HepG2 (cell line): Measurements from ENCODE around the gene MST1. TPM values are rescaled to one million over a fixed set of nuclear protein-coding genes. Genes with fewer than 3 reads are reported as not detected.
A peak's percentile ranks its signal among the peaks of the same experiment; 100 is the strongest.

Experiments
- AKAP8 ChIP-seq: sonication (generic); formaldehyde crosslinking; IDR thresholded peaks from 2 replicates; pipeline ENCODE4 v1.5.1; 2020; ENCODE audit warnings: mild to moderate bottlenecking, missing genetic modification reagents
- CCDC6 ChIP-seq: sonication (generic); formaldehyde crosslinking; IDR thresholded peaks from 2 replicates; pipeline ENCODE4 v1.8.1; 2022; ENCODE audit warnings: mild to moderate bottlenecking, missing genetic modification reagents, moderate library complexity
- CEBPG ChIP-seq: IDR thresholded peaks from 2 replicates; pipeline ENCODE4 v1.6.1; 2016
- ELF4 ChIP-seq: sonication (generic); formaldehyde crosslinking; IDR thresholded peaks from 2 replicates; pipeline ENCODE4 v1.5.0; 2020; ENCODE audit warnings: missing genetic modification reagents, mild to moderate bottlenecking, moderate library complexity, borderline replicate concordance
- KLF6 ChIP-seq: IDR thresholded peaks from 2 replicates; pipeline ENCODE4 v1.8.0; 2016; ENCODE audit warnings: missing biosample characterization, missing genetic modification reagents
- KMT2B ChIP-seq: IDR thresholded peaks from 2 replicates; pipeline ENCODE4 v1.6.1; 2016; ENCODE audit warnings: missing genetic modification reagents, missing compliant biosample characterization
- MXD3 ChIP-seq: IDR thresholded peaks from 2 replicates; pipeline ENCODE4 v1.6.1; 2016; ENCODE audit warnings: mild to moderate bottlenecking, missing biosample characterization, missing genetic modification reagents
- MYC ChIP-seq: sonication (generic); formaldehyde crosslinking; IDR thresholded peaks from 2 replicates; pipeline ENCODE4 v1.9.0; 2021; ENCODE audit warnings: missing genetic modification reagents, borderline replicate concordance
- PAF1 ChIP-seq: IDR thresholded peaks from 2 replicates; pipeline ENCODE4 v1.6.1; 2016; ENCODE audit warnings: missing genetic modification reagents, missing compliant biosample characterization
- PATZ1 ChIP-seq: sonication (generic); formaldehyde crosslinking; IDR thresholded peaks from 2 replicates; pipeline ENCODE4 v1.4.0; 2020; ENCODE audit warnings: missing genetic modification reagents
- PHF20 ChIP-seq: sonication (generic); formaldehyde crosslinking; IDR thresholded peaks from 2 replicates; pipeline ENCODE4 v1.5.0; 2020; ENCODE audit warnings: mild to moderate bottlenecking, missing genetic modification reagents
- RNF219 ChIP-seq: sonication (generic); formaldehyde crosslinking; IDR thresholded peaks from 2 replicates; pipeline ENCODE4 v1.5.0; 2020; ENCODE audit warnings: mild to moderate bottlenecking, missing genetic modification reagents
- SATB2 ChIP-seq: sonication (generic); formaldehyde crosslinking; IDR thresholded peaks from 2 replicates; pipeline ENCODE4 v1.5.0; 2020; ENCODE audit warnings: missing genetic modification reagents
- SIN3A ChIP-seq: IDR thresholded peaks from 2 replicates; pipeline ENCODE4 v1.6.1; 2011; ENCODE audit warnings: low read depth, mild to moderate bottlenecking, control low read depth, low read length, borderline replicate concordance
- YEATS4 ChIP-seq: sonication (generic); formaldehyde crosslinking; IDR thresholded peaks from 2 replicates; pipeline ENCODE4 v1.4.0; 2020; ENCODE audit warnings: missing genetic modification reagents, borderline replicate concordance
- ZMYM4 ChIP-seq: sonication (generic); formaldehyde crosslinking; IDR thresholded peaks from 2 replicates; pipeline ENCODE4 v1.8.1; 2023; ENCODE audit warnings: mild to moderate bottlenecking, missing genetic modification reagents
- ZNF142 ChIP-seq: sonication (generic); formaldehyde crosslinking; IDR thresholded peaks from 2 replicates; pipeline ENCODE4 v1.4.0; 2020; ENCODE audit warnings: missing genetic modification reagents
- ZNF430 ChIP-seq: sonication (generic); formaldehyde crosslinking; IDR thresholded peaks from 2 replicates; pipeline ENCODE4 v1.9.0; 2021; ENCODE audit warnings: mild to moderate bottlenecking, missing genetic modification reagents
- polyA plus RNA-seq, 8 experiments: library from polyadenylated mRNA; depleted of rRNA in 3 of 8; stranded (reverse) in 7 of 8; unstranded in 1 of 8; fragments of >200 nt; fragmentation: Illumina TruSeq in 4 of 8; extraction: Trizol in 4 of 8; gene quantifications; 2 replicates each; pipeline versions ENCODE4 v1.2.1 to v1.2.3, GENCODE V29; 2011 to 2016; ENCODE audit warnings: low read depth in 4 of 8, missing spikeins in 1 of 8, mixed read lengths in 1 of 8; ENCODE audit not compliant: insufficient read depth in 1 of 8
- total RNA-seq, 5 experiments: library from RNA; depleted of rRNA; stranded (reverse); fragments of >200 nt; fragmentation: Illumina TruSeq; extraction: Trizol; gene quantifications; 2 replicates each; pipeline ENCODE4 v1.2.3, GENCODE V29; 2016; ENCODE audit warnings: low read depth in 1 of 5

MST1 gene
- total and polyA plus RNA-seq, 2 of the 13 experiments (the other 11 are each of a cell fraction or from before 2014, with no cell fraction given): 189 to 452 TPM

- TF ChIP-seq ZMYM4 (CRISPR knock-in tag) (0 out of 2 replicates have a peak, but pooled peaks have one; percentile 42), PATZ1 (CRISPR knock-in tag) (peak; percentile 49; the same call in 1 of the 2 replicates), CCDC6 (CRISPR knock-in tag) (peak; percentile 72; the same call in 1 of the 2 replicates), PAF1 (CRISPR knock-in tag) (peak; percentile 46; the same call in 1 of the 2 replicates), RNF219 (CRISPR knock-in tag) (peak; percentile 41; the same call in 1 of the 2 replicates), KMT2B (CRISPR knock-in tag) (peak; percentile 32; the same call in 1 of the 2 replicates), YEATS4 (CRISPR knock-in tag) (peak; percentile 87), SATB2 (CRISPR knock-in tag) (0 out of 2 replicates have a peak, but pooled peaks have one; percentile 46), MYC (CRISPR knock-in tag) (peak; percentile 88), PHF20 (CRISPR knock-in tag) (peak; percentile 61; the same call in 1 of the 2 replicates), ZNF142 (0 out of 2 replicates have a peak, but pooled peaks have one; percentile 9), ELF4 (CRISPR knock-in tag) (0 out of 2 replicates have a peak, but pooled peaks have one; percentile 45), MXD3 (peak; percentile 69; the same call in 1 of the 2 replicates), ZNF430 (CRISPR knock-in tag) (0 out of 2 replicates have a peak, but pooled peaks have one; percentile 65), SIN3A (peak; percentile 73; the same call in 1 of the 2 replicates), AKAP8 (peak; percentile 47; the same call in 1 of the 2 replicates), CEBPG (CRISPR knock-in tag) (peak; percentile 74), KLF6 (CRISPR knock-in tag) (peak; percentile 71)
Measured at GRCh38 chr3:49688338-49689045, 782 bp downstream of the MST1 start (continued).
